ENCODE measurements around the gene PPT2. TPM values are rescaled to one million over a fixed set of nuclear protein-coding genes. Genes with fewer than 3 reads are reported as not detected.
"Not testable (repeated sequence)": the region's sequence is repeated elsewhere in the genome, so short reads cannot be mapped to it uniquely, and the experiment has no call there.

PPT2 gene
- total RNA-seq, 1 experiment from 2014 or later, result 19.3 TPM

DNA sequence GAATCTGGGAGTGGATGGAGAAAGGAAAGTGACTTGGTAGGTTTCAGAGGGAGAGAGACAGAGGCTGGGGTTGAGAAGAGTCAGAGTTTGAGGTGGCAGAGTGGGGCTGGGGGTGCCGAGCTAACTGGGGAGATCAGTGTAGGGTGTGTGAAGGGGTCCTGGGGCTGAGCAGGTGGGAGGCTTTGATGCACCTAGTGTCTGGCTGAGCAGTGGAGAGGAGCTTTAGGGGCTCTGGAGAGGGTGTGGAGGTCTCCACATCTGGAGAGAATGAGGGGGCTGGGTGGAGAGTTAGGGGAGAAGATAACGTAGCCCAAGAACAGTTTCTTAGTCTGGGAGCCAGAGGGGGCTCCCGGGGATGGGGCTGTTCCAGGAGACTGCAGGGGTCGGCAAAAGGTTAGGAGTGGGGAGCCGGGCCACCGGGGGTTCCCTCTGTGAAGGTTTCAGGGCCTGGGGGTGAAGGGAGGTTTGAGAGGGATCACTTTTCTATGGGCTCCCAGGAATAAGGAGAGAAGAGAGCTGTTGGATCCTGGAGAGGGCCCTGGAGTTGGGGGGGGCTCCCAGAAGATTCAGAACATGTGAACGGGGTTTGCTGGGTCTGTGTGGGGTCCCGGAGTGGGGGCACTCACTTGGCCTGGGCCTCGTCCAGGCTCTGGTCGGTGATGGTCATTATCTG lies 35.3 kb downstream of the PPT2 start:
- DNase-seq (ENCODE audit: low read depth), result no peak

DNA sequence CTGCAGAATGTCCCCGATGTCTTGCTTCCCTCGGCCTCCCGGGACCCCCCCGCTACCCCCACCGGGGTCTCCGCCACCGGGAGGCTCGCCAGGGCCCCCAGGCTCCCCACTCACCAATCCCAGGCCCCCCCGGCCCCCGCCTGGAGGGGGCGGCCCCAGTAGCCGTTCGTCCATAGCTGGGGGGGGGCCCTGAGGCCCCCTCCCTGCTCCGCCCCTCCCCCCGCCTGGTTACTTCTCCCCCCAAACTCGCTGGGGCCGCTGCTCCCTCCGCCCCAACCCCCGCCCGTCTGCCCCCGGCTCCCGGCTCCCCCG lies 35.8 kb downstream of the PPT2 start:
- no peak for DNase-seq (ENCODE audit: low read depth)

DNA sequence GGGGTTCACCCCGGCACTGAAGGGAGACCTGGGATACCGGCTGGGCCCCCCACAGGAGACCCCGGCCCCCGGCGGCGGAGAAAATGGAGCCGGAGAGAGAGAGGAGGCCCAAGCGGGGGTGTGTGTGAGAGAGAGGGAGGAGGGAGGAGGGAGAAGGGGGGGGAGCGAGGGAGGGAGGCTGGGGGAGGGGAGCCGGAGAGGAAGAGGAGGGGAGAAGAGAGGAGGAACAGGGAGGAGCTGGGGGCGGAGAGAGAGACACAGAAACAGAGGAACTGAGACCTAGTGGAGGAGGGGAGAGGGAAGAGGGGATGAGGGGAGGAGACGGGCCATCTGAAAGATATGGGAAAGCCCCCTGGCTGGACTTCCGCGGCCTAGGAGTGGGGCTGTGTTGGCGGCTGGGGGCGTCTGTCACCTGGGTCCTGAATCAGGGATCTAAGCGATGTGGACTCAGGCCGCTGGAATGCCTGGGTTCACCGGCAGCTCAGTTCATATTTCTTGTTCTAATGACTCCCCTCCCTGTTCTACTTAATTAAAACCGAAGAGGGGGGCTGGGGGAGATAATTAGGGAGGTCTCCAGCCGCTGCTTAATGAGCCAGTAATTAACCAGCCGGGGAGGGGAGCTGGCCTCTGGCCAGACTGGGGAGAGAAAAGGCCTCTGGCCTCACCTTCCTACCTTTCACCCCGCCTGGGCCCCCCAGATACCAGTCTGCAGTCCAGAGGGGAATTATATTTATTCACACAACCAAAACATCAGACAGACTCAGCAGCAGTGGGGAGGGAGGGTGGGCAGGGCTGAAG lies 36.3 kb downstream of the PPT2 start, which contains the start of gene PBX2:
Gene PBX2, minus strand, starts transcription at position 149 of the 798 bp plus-strand sequence. CDS start 287 bp downstream, outside the sequence.
- peak; percentile 85 for DNase-seq (ENCODE audit: low read depth)

DNA sequence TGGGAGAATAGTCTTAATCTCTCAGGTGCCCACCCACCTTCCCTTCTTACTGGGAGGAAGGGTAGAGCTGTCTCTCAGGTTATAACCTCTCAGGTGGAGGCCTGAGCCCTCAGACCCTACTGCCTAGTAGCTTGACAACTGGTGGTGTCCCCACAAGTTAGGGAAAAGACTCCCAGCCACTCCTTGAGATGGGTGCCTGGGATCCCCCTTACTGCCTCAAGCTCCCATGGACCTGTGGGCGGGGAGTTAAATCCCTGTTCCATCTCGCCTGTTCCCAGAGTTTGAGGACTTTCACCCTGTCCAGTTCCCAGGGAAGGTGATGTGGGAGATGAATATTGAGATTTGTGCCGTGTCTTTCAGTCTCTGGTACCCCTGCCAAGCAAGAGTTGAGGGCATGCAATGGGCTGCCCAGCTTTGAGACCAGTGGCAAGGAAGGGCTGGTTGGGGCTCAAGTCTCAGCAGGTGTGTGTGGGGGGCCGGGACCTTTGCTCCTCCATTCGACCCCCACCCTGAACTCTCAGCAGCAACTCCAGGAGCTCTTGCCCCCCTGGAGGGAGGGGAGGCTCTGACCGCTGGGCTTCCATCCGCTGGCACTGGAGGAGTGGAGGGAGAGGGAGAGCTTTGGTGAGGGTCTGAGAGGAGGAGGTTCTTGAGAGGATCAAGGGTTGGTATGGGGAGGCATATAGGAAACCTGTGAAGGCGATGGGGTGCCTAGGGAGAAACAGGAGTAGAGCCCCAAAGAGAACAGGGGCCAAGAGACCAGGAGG lies 37.2 kb downstream of the PPT2 start:
- DNase-seq (ENCODE audit: low read depth), result no peak

DNA sequence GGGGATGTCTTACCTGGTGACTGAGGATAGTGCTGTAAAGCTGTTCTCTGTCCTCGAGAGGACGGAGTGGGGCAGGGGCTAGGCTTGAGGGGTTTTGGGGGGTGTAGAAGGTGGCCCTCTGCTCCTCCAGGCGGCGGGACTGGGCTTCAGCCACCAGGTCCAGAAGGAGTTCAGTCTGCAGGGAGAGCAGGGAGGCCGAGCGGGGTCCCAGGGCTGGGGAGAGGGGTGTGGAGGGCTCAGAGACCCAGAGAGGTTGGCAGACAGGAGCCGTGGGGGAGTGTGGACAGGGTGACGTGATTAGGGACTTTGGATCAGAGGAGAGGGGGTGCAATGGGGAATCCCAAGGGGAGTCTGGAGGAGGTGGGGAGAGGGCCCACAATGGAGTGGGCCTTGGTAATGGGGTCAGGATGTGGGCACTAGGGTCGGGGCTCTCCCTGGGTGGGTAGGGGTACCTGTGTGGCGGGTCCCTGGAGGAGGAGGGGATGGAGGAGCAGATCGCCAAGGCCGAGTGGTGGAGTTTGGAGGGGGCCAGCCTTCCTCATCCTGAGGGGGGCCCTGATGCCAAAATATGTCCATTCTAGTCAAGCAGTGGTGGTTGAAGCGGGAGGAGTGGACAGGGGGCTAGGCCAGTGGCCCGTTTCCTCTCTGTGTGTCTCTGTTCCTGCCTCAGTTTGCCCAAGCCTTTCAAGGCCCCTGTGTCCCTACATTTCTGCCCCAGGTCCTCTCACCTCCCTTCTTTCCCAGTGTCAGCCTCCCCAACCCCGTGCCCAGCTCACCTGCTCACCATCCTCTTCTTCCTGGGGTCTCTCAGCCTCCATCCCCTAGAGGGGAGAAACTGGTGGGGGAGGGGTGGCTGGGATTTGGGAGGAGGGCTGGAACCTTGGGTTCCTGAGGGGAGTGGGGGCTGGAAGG lies 38.0 kb downstream of the PPT2 start:
- no peak for DNase-seq (ENCODE audit: low read depth)

DNA sequence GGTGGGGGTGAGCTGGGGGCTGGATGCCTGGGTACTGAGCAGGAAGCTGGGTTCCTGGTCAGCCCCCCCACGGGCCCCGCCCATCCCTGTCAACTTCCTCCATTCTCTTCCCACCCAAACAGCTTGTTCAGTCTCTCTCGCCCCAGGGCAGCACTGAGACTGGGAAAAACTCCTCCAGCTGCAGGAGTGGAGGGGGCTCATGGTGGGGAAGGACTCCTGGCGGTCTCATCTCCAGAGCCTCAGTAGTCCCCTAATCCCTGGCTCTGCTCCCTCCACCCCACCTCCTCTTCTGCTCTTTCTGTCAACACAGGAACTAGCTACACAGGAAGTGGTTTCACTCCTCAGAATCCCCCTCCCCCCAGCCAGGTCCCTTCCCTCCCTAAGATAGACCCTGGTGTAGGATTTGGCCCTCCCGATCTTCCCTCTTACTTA lies 38.7 kb downstream of the PPT2 start, which contains the start of gene GPSM3:
Gene GPSM3, minus strand, starts transcription at position 36 of the 432 bp plus-strand sequence. CDS start 130 bp downstream, outside the sequence.
- DNase-seq (ENCODE audit: low read depth), result no peak

DNA sequence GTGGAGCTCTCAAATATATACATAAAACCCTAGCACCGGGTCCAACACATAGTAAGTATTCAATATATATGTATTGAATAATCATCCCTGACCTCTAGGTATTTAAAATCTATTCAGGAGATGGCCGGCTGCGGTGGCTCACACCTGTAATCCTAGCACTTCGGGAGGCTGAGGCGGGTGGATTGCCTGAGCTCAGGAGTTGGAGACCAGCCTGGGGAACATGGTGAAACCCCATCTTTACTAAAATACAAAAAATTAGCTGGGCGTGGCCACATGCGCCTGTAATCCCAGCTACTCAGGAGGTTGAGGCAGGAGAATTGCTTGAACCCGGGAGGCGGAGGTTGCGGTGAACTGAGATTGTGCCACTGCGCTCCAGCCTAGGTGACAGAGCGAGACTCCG lies 39.2 kb downstream of the PPT2 start:
- not testable (repeated sequence) for DNase-seq (ENCODE audit: low read depth)

DNA sequence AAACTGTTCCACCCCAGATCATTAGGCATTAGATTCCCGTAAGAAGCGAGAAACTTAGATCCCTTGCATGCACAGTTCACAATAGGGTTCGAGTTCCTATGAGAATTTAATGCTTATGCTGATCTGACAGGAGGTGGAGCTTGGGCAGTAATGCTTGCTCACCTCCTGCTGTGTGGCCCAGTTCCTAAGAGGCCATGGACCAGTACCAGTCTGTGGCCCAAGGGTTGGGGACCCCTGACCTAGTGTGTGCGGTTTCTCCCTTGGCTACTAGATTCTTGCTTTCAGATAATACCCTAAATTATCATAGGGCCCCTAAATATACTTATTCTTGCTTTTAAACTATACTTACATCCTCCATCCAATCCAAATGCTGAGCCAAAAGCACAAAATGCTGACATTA lies 40.4 kb downstream of the PPT2 start:
- DNase-seq (ENCODE audit: low read depth), result no peak

DNA sequence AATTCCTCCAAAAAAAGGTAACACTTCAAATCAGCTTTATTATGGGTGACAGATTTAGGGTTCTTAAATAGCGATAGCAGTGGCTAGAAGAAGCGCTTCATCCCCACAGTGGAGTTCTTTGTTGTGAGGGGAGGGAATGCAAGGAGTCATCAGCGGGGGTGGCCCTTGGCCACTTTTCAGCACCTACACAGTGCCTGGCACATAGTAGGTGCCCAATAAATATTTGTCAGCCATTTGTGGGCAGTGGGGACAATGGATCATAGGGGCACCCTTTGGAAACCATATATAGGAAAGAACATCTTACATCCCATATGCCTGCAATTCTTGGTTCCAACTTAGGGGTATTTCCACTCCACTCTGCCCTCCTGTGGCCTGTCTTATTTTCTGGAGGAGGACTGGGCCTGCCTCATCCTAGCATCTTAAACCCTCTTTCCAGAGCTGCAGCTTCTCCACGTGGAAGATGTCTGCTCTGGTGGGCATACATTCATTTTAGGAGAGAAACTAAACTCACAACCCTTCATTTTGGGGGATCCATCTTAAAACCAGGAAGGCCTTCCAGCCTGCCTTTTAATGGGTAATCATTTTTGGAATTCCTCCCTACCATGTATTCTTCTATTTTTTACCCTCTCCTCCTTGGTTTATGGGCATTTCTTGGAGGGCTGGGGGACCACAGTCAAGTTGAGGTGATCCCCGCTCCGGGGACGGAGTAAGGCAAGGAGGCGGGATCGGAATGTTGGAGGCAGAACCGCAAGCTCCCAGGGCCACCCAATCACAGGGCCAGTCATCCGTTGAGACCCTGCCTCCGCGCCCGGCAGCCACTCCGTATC lies 41.1 kb downstream of the PPT2 start:
- DNase-seq (ENCODE audit: low read depth), result peak; percentile 67

DNA sequence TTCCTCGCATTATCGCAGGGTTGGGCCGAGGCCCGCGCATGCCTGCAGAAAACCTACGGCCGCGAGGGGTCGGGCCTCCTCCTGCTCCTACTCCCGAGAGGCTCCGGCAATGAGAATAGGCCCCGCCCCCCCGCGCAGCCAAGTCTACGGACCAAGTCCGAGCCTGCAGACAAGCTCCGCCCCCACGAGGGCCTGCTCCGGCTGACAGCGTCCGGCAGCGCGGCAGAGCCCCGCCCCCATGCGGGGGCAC lies 41.6 kb downstream of the PPT2 start:
- peak; percentile 100 for DNase-seq (ENCODE audit: low read depth)

DNA sequence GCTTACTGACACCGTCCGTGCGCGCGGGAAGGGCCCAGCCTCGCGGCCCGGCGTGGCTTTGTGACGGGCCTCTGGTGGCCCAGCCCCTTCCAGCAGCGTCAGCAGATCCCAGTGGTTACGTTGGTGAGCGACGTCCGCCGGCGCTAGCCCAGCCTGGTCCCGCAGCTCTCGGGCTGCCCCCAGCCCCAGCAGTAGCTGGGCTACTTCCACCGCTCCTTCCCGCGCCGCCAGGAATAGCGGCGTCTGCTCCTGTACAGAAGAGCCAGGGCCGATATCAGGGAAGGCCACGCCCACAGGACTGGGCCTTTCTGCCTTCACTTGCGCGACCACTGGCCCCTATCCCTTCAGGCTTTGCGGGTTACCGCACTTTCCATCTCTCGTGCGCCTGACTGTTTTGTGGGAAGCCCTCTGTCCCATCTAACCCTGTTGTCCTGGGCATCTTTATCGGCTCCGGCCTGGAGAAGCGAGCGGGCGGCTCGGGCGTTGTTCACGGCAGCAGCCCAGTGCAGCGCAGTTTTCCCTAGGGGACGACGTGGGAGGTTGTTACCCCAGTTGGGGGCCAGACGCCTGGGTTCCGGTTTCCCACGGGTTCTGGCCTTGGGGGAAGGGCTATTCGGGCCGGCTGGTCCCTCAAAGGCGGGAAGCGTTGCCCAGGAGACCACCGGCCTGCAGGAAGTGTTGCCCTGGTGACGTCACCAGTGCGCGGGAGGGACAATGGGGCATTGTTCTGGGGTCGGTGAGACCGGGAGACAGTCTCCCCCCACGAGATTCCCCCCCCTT lies 42.2 kb downstream of the PPT2 start:
- DNase-seq (ENCODE audit: low read depth), result peak; percentile 81

DNA sequence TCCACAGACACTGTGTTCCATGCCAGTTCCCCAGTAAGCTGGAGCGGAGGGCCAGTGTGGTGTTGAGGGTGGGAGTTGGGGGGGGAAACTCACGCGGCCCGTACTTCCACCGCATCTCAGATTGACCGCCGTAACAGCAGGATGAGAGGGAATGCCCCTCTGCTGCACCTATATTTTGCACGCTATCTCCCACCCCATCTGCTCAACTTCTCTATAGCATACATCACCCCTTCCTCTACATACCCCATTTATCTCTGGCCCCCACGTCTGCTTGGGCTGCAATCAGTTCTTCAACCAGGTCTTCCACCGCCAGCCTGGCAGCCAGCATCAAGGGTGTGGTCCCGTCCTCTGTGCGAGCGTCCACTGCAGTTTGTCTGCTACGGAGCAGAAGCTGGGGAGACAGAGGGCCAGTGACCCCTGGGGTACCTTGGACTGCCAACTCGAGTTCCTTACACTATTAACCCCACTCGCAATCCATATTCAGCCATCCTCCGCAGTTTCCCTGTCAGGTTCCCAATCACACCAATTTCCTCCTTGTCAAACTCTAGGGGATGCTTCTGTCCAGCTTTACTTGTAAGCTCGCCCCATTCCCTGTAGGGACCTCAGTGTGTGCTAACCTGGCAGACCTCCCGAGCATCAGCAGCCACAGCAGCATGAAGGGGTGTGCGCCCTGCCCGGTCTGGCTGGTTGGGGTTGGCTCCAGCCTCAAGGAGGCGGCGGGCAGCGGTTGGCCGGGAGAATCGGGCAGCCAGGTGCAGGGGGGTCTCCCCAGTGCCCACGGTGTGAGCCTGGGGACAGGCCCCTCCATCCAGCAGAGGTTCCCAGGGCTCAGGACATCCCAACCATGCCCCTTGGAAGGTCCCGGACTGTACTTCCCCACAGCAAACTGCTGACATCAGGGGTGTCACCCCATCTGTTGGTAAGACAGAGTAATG lies 43.0 kb downstream of the PPT2 start:
- no peak for DNase-seq (ENCODE audit: low read depth)

DNA sequence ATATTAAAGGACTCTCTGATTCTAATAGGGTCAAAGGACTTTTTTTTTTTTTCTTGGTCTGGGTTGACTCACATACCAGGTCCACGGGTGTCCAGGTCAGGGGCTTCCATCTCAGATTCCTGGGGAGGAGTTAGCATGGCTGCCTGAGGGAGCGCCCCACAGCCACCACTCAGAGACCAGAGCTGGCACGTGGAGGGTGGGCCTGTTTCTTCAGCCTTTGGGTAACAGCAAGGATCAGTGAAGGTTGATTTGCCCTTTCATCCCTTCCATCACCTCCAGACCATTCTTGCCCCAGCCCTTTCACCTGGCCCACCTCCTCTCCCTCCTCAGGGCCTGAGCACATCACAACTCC lies 44.4 kb downstream of the PPT2 start:
- no peak for DNase-seq (ENCODE audit: low read depth)

DNA sequence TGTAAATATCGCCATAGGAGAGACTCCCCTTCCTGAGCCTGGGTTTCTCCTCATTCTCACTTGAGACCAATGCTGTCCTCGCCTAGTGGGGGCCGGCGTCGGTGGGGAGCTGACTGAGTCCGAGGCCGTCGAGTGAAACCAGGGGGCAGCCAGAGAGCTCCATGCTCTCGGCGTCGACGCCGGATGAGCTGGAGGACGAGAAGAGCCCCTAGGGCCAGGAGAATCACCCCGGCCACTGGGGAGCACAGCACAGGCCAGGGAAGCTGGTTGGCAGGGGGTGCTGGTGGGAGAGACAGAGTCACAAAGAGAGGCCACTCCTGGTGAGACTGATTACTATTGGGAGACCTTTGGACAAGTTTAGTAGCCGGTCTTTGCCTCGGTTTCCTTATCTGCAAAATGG lies 44.9 kb downstream of the PPT2 start:
- DNase-seq (ENCODE audit: low read depth), result no peak

DNA sequence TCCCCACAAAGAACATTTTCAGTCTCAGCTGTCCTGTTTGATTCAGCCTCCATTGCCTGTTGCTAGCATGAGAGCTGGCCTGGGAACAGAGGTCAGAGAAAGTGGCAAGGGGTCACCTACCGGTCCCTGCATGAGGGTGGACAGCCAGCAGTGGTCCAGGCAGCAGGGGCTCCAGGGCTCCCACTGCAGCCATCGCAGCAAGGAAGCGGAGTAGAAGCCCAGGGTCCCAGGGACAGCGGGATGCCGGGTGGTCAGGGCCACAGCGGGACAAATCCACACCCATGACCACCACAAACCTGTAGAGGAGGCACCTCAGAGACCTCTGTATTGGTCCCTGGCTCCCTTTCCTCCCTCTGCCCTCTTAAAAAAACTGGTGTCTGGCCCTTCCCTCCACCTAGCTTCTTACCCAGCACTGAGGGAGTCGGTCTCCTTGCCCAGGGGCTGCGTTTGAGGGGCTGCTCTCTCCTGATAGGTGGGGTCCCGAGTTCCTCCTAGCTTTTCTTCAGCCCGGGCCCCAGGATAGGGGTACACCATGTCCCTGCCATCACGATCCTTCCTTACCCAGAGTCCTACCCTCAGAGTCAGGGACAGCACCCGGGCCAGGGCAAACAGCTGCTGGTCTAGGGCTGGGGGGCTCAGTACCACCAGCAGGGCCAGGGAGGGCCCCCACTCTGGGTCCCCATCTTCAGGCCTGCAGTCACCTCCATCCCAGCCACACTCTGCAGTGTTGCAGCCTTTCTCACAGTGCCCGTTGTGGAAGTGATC lies 47.0 kb downstream of the PPT2 start:
- no peak for DNase-seq (ENCODE audit: low read depth)

DNA sequence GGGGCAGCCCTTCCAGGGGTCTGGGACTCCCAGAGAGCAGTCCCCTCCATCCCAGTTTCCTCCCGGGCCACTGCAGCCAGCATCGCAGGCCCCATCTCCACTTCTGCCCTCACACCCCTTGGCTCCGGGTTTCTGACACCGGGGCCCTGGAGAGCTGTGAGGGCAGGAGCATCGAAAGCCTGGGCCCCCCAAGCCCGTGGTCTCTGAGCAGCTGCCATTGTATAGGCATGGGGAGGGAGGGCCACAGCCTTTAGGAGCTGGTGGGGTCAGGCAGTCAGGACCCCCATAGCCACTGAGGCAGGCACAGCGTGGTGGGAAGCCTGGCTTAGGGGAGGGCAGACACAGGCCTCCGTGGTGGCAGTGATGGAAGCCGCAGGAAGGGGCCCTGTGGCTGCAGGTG lies 48.2 kb downstream of the PPT2 start:
- no peak for DNase-seq (ENCODE audit: low read depth)

DNA sequence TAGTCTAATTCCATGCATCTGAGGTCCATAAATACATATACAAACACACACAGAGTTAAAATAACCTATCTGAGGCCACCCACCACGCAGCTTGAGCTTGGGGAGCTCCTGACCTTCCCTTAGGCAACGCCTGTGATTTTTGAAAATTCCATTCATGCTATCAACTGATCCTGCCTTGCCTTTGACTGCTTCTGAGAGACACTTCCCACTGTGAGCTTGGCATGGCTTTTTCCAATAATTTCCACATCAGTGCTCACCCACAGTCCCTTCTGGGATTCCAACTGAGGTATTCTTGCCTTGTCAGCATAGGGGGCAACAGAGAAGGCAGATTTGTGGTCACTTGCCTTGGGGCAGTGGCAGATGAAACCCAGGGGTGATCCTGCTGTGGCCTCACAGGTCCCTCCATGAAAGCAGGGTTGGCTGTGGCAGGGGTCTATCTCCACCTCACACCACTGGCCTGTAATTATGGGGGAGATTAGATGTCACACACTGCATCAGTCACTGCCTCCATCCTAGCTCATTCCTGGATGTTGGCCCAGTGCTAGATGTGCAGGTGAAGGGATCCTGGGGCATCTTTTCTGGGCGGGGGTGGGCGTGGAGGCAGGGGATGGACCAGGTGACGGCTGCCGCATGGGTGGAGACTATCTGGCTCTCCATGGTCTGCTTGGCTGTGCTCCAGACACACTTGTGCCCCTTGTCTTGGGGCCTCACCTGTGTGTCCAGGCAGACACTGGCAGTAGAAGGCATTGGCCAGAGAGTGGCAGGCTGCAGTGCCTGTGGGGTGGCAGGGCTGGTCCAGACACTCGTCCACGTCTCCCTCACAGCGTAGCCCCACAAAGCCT lies 49.7 kb downstream of the PPT2 start:
- no peak for DNase-seq (ENCODE audit: low read depth)

Data from LHCN-M2 (cell line).